ENCODE results near the gene CLPSL2.

The CLPSL2 gene

GRCh38 chr6:35787266-35788218 is 11.1 kb downstream of the CLPSL2 start:
- DNase-seq (ENCODE audit: low read depth): no peak

GRCh38 chr6:35788423-35788982 is 12.1 kb downstream of the CLPSL2 start:
- DNase-seq (ENCODE audit: low read depth): no peak

- DNase-seq (ENCODE audit: low read depth): no peak
Observed at GRCh38 chr6:35790683-35791082, 14.3 kb downstream of the CLPSL2 start.

GRCh38 chr6:35794536-35795452 is 18.4 kb downstream of the CLPSL2 start:
- no peak for DNase-seq (ENCODE audit: low read depth)

GRCh38 chr6:35795453-35796071 is 19.2 kb downstream of the CLPSL2 start:
- no peak for DNase-seq (ENCODE audit: low read depth)

- DNase-seq (ENCODE audit: low read depth): no peak
Observed at GRCh38 chr6:35796236-35796635, 19.8 kb downstream of the CLPSL2 start.

- DNase-seq (ENCODE audit: low read depth): no peak
Observed at GRCh38 chr6:35797837-35798526, 21.6 kb downstream of the CLPSL2 start.

- no peak for DNase-seq (ENCODE audit: low read depth)
Observed at GRCh38 chr6:35798706-35799105, 22.3 kb downstream of the CLPSL2 start.

GRCh38 chr6:35801148-35801547 is 24.8 kb downstream of the CLPSL2 start:
- DNase-seq (ENCODE audit: low read depth): no peak

- peak; percentile 20 for DNase-seq (ENCODE audit: low read depth)
Observed at GRCh38 chr6:35804996-35805736, 28.8 kb downstream of the CLPSL2 start, which contains the start of gene LHFPL5. Gene LHFPL5, plus strand, starts transcription at chr6:35805352. Its CDS starts 319 bp downstream, at chr6:35805671.

GRCh38 chr6:35808688-35809087 is 32.3 kb downstream of the CLPSL2 start:
- DNase-seq (ENCODE audit: low read depth): no peak

- no peak for DNase-seq (ENCODE audit: low read depth)
Observed at GRCh38 chr6:35809809-35810208, 33.4 kb downstream of the CLPSL2 start.

- DNase-seq (ENCODE audit: low read depth): no peak
Observed at GRCh38 chr6:35810971-35811698, 34.7 kb downstream of the CLPSL2 start.

GRCh38 chr6:35811699-35811995 is 35.2 kb downstream of the CLPSL2 start:
- DNase-seq (ENCODE audit: low read depth): no peak

- no peak for DNase-seq (ENCODE audit: low read depth)
Observed at GRCh38 chr6:35817515-35817914, 41.1 kb downstream of the CLPSL2 start.

- DNase-seq (ENCODE audit: low read depth): no peak
Observed at GRCh38 chr6:35823601-35824000, 47.2 kb downstream of the CLPSL2 start.

GRCh38 chr6:35824552-35825192 is 48.3 kb downstream of the CLPSL2 start:
- DNase-seq (ENCODE audit: low read depth): no peak
